DND-41 (cell line): ENCODE data around the gene OR5H15.
"Not testable (repeated sequence)": the region's sequence is repeated elsewhere in the genome, so short reads cannot be mapped to it uniquely, and the experiment has no call there.

Experiments used
- ATAC-seq: fragments of 200-7000 bp; cut with Tn5 transposase; 3 replicates; pipeline ENCODE4 v1.9.1; 2021; ENCODE audit warnings: low read depth; ENCODE audit not compliant: insufficient read depth
- DNase-seq: peaks from one replicate; pipeline ENCODE4 v3.0.0-alpha.2; 2020
- H2AFZ ChIP-seq: 2 replicates; pipeline ENCODE4 v1.6.0; 2012; ENCODE audit warnings: low read depth, low read length
- H3K27ac ChIP-seq: 2 replicates; pipeline ENCODE4 v1.5.1; 2012; ENCODE audit warnings: low read length, inconsistent platforms
- H3K27me3 ChIP-seq: fragments of 200-600 bp; sonication (generic); 2 replicates; pipeline ENCODE4 v1.6.0; 2012; ENCODE audit warnings: low read length, mild to moderate bottlenecking, inconsistent platforms; ENCODE audit not compliant: insufficient read depth, poor library complexity
- H3K36me3 ChIP-seq: 2 replicates; pipeline ENCODE4 v1.5.1; 2012; ENCODE audit warnings: low read length, inconsistent platforms; ENCODE audit not compliant: insufficient read depth
- H3K4me1 ChIP-seq: 2 replicates; pipeline ENCODE4 v1.5.1; 2012; ENCODE audit warnings: mild to moderate bottlenecking, low read length; ENCODE audit not compliant: insufficient read depth
- H3K4me2 ChIP-seq: 2 replicates; pipeline ENCODE4 v1.6.0; 2012; ENCODE audit warnings: mild to moderate bottlenecking, moderate library complexity, low read length, inconsistent platforms; ENCODE audit not compliant: insufficient read depth
- H3K4me3 ChIP-seq, 2 experiments: fragments of 200-600 bp in 1 of 2; shearing (Covaris generic) in 1 of 2; 2 replicates each; pipeline ENCODE4 v1.5.1; 2012 to 2016; ENCODE audit warnings: inconsistent platforms in 2 of 2, low read length in 2 of 2, mild to moderate bottlenecking in 2 of 2, low read depth in 1 of 2, moderate library complexity in 1 of 2
- H3K79me2 ChIP-seq: 2 replicates; pipeline ENCODE4 v1.6.0; 2012; ENCODE audit warnings: low read length, inconsistent platforms; ENCODE audit not compliant: insufficient read depth
- H3K9ac ChIP-seq: 2 replicates; pipeline ENCODE4 v1.6.0; 2012; ENCODE audit warnings: low read depth, mild to moderate bottlenecking, inconsistent platforms, low read length, moderate library complexity
- H3K9me3 ChIP-seq: 2 replicates; pipeline ENCODE4 v1.5.1; 2012; ENCODE audit warnings: low read length, moderate library complexity, mild to moderate bottlenecking, inconsistent platforms; ENCODE audit not compliant: insufficient read depth, severe bottlenecking
- H4K20me1 ChIP-seq: 2 replicates; pipeline ENCODE4 v1.6.0; 2012; ENCODE audit warnings: low read length; ENCODE audit not compliant: insufficient read depth
- CTCF ChIP-seq: IDR thresholded peaks from 2 replicates; pipeline ENCODE4 v1.5.1; 2012; ENCODE audit warnings: borderline replicate concordance, low read length, moderate library complexity, mild to moderate bottlenecking; ENCODE audit not compliant: poor library complexity, severe bottlenecking; ENCODE audit errors: extremely low read depth
- EZH2 ChIP-seq: IDR thresholded peaks from 3 replicates; pipeline ENCODE4 v1.6.1; 2012; ENCODE audit warnings: borderline replicate concordance, low read depth, mild to moderate bottlenecking, moderate library complexity, low read length, inconsistent platforms; ENCODE audit not compliant: severe bottlenecking

OR5H15 gene

GRCh38 chr3:98182196-98182595 is 15.7 kb downstream of the OR5H15 start:
- H3K36me3 ChIP-seq = no peaks in the 10 kb centered on the region
- no peak overlapping the region for H3K27ac ChIP-seq
- no peak overlapping the region for H3K9ac ChIP-seq
- ATAC-seq = no peak
- no peak overlapping the region for H3K4me2 ChIP-seq
- H3K4me1 ChIP-seq = no peaks in the 10 kb centered on the region
- H4K20me1 ChIP-seq = no peaks in the 10 kb centered on the region
- no peak for DNase-seq
- TF ChIP-seq CTCF = no peak
- TF ChIP-seq EZH2 = no peak
- no peak overlapping the region for H3K4me3 ChIP-seq
- no peak overlapping the region for H2AFZ ChIP-seq
- no peaks in the 10 kb centered on the region for H3K9me3 ChIP-seq
- H3K79me2 ChIP-seq = no peaks in the 10 kb centered on the region
- no peaks in the 10 kb centered on the region for H3K27me3 ChIP-seq

GRCh38 chr3:98185180-98185579 is 18.7 kb downstream of the OR5H15 start:
- no peaks in the 10 kb centered on the region for H3K36me3 ChIP-seq
- no peaks in the 10 kb centered on the region for H3K79me2 ChIP-seq
- TF ChIP-seq CTCF (no peak), EZH2 (no peak)
- H3K4me3 ChIP-seq = no peak overlapping the region
- H3K9me3 ChIP-seq = no peaks in the 10 kb centered on the region
- H3K9ac ChIP-seq = no peak overlapping the region
- no peak overlapping the region for H3K27ac ChIP-seq
- no peaks in the 10 kb centered on the region for H3K27me3 ChIP-seq
- no peak overlapping the region for H2AFZ ChIP-seq
- ATAC-seq (no peak), DNase-seq (no peak)
- no peaks in the 10 kb centered on the region for H3K4me1 ChIP-seq
- H4K20me1 ChIP-seq = no peaks in the 10 kb centered on the region
- no peak overlapping the region for H3K4me2 ChIP-seq

- H3K9ac ChIP-seq = no peak overlapping the region
- H4K20me1 ChIP-seq = no peaks in the 10 kb centered on the region
- H3K79me2 ChIP-seq = no peaks in the 10 kb centered on the region
- H2AFZ ChIP-seq = no peak overlapping the region
- no peaks in the 10 kb centered on the region for H3K27me3 ChIP-seq
- H3K4me3 ChIP-seq = no peak overlapping the region
- H3K4me1 ChIP-seq = no peaks in the 10 kb centered on the region
- H3K9me3 ChIP-seq = no peaks in the 10 kb centered on the region
- no peak overlapping the region for H3K27ac ChIP-seq
- peak; percentile 38 for TF ChIP-seq CTCF
- no peak for TF ChIP-seq EZH2
- no peak; the same call in 2 of the 3 replicates for ATAC-seq
- no peak overlapping the region for H3K4me2 ChIP-seq
- no peaks in the 10 kb centered on the region for H3K36me3 ChIP-seq
- DNase-seq = no peak
These were observed 22.0 kb downstream of the OR5H15 start for GRCh38 chr3:98188545-98188944.

GRCh38 chr3:98190911-98191310 is 24.4 kb downstream of the OR5H15 start:
- not testable (repeated sequence) for H3K27me3 ChIP-seq, H3K36me3 ChIP-seq, H3K9ac ChIP-seq, ATAC-seq, H3K4me3 ChIP-seq, H3K79me2 ChIP-seq, H3K4me1 ChIP-seq, H3K27ac ChIP-seq, H3K4me2 ChIP-seq, H3K9me3 ChIP-seq, H4K20me1 ChIP-seq, H2AFZ ChIP-seq, DNase-seq

GRCh38 chr3:98196293-98196692 is 29.8 kb downstream of the OR5H15 start:
- H3K4me2 ChIP-seq, H2AFZ ChIP-seq, H3K9ac ChIP-seq, H3K4me1 ChIP-seq, DNase-seq, H4K20me1 ChIP-seq, ATAC-seq, H3K9me3 ChIP-seq, H3K79me2 ChIP-seq, H3K27me3 ChIP-seq, H3K4me3 ChIP-seq, H3K36me3 ChIP-seq, H3K27ac ChIP-seq: not testable (repeated sequence)
